ENCODE data around the gene PEF1.

PEF1 gene

GRCh38 chr1:31628931-31629556 is 15.6 kb downstream of the PEF1 start:
- DNase-seq (ENCODE audit: low read depth in 2 of 2) = no peak

GRCh38 chr1:31627930-31628559 is 16.6 kb downstream of the PEF1 start:
- no peak for DNase-seq (ENCODE audit: low read depth in 2 of 2)

GRCh38 chr1:31627301-31627929 is 17.3 kb downstream of the PEF1 start:
- DNase-seq (ENCODE audit: low read depth in 2 of 2) = no peak

GRCh38 chr1:31626223-31627207 is 18.2 kb downstream of the PEF1 start:
- DNase-seq (ENCODE audit: low read depth in 2 of 2) = no peak

GRCh38 chr1:31625561-31626222 is 19.0 kb downstream of the PEF1 start:
- no peak for DNase-seq (ENCODE audit: low read depth in 2 of 2)

GRCh38 chr1:31624731-31625514 is 19.8 kb downstream of the PEF1 start:
- DNase-seq (ENCODE audit: low read depth in 2 of 2) = no peak

GRCh38 chr1:31624309-31624708 is 20.4 kb downstream of the PEF1 start:
- no peak for DNase-seq (ENCODE audit: low read depth in 2 of 2)

- DNase-seq (ENCODE audit: low read depth in 2 of 2) = no peak
Observed at GRCh38 chr1:31623365-31623764, 21.3 kb downstream of the PEF1 start.

- DNase-seq (ENCODE audit: low read depth in 2 of 2) = no peak
Observed at GRCh38 chr1:31621847-31622730, 22.6 kb downstream of the PEF1 start.

GRCh38 chr1:31621498-31621820 is 23.2 kb downstream of the PEF1 start:
- DNase-seq (ENCODE audit: low read depth in 2 of 2) = no peak

- DNase-seq (ENCODE audit: low read depth in 2 of 2) = no peak
Observed at GRCh38 chr1:31620631-31621497, 23.8 kb downstream of the PEF1 start.

GRCh38 chr1:31618916-31619846 is 25.5 kb downstream of the PEF1 start:
- DNase-seq (ENCODE audit: low read depth in 2 of 2) = no peak

GRCh38 chr1:31617916-31618746 is 26.5 kb downstream of the PEF1 start:
- no peak for DNase-seq (ENCODE audit: low read depth in 2 of 2)

- DNase-seq (ENCODE audit: low read depth in 2 of 2) = no peak
Observed at GRCh38 chr1:31617218-31617915, 27.3 kb downstream of the PEF1 start, which contains the start of gene HCRTR1. Gene HCRTR1 (plus strand): TSS chr1:31617689. CDS start chr1:31619193, 1,504 bp downstream.

- no peak for DNase-seq (ENCODE audit: low read depth in 2 of 2)
Observed at GRCh38 chr1:31615939-31616338, 28.7 kb downstream of the PEF1 start.

- DNase-seq (ENCODE audit: low read depth in 2 of 2) = no peak
Observed at GRCh38 chr1:31615414-31615813, 29.3 kb downstream of the PEF1 start.
